ENCODE data around the gene SCLT1.
"Not testable (repeated sequence)": the region's sequence is repeated elsewhere in the genome, so short reads cannot be mapped to it uniquely, and the experiment has no call there.

The SCLT1 gene

GRCh38 chr4:129093191-129093920 lies at the start of gene SCLT1:
Gene SCLT1 (minus strand): TSS chr4:129093539. CDS start chr4:129093103, 436 bp downstream.
- DNase-seq, result peak; percentile 99

GRCh38 chr4:129140521-129140920 lies 47.2 kb upstream of the SCLT1 start:
- DNase-seq, result peak; percentile 6

DNA sequence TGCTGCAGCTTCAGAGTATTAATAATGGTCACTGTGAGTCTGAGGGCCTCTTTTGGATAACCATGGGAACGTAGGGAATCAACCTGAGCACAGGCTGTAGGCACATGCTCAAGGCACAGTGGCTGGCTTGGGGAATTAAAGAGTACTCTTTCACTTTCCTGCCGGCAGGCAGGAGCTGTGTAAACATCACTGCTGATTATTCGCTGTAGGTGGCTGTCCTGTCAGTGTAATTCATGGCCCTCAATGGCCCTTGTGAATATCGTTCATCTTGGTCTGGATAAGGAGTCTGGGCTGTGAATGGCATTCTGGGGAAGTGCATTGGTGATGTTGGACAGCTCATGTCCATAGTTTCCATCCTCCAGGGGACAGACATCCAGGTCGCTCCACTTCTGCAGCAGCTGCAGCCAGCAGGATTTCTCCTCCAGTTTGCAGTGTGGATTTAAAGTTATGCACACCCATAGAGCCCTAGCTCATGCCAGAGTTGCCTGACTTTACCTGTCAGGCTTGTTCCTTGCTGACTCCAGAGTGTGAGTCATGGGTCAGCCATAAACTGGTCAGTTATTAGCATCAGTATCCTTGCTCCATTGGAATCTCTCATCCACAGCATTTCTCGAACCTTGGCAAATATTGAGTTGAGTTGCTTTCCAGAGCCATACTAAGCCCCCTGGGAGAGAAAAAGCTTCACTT lies 45.6 kb upstream of the SCLT1 start:
- no peak for DNase-seq

DNA sequence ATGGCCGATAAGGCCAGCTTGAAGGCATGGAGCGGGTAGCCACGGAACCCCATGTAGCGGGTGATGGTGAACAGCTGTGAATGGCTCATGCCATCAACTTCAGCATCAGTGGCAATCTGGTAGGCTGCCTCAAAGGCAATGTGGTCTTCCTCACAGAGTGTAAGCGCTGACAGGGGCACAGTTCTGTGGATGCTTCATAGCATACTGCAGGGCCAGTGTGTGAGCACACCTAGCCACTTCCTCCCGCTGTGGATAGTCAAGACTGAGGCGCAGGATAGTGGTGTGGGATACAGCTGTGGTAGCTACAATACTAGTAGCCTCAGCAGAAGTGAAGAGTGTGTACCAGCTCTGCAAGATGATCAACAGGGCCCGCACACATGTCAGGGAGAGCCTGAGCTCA lies 43.1 kb upstream of the SCLT1 start:
- DNase-seq, result no peak

DNA sequence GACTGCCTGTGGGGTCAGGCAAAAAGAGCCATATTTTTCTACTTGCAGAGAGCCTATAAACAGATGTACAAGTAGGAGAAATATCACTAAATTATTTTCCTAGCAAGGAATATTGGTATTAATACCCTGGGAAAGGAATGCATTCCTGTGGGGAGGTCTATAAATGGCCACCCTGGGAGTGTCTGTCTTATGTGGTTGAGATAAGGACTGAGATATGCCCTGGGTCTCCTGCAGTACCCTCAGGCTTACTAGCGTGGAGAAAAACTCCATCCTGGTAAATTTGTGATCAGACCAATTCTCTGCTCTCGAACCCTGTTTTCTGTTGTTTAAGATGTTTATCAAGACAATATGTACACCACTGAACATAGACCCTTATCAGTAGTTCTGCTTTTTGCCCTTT lies 38.0 kb upstream of the SCLT1 start:
- no peak for DNase-seq

- DNase-seq, result no peak
These were observed 35.8 kb upstream of the SCLT1 start for GRCh38 chr4:129129143-129129542.

DNA sequence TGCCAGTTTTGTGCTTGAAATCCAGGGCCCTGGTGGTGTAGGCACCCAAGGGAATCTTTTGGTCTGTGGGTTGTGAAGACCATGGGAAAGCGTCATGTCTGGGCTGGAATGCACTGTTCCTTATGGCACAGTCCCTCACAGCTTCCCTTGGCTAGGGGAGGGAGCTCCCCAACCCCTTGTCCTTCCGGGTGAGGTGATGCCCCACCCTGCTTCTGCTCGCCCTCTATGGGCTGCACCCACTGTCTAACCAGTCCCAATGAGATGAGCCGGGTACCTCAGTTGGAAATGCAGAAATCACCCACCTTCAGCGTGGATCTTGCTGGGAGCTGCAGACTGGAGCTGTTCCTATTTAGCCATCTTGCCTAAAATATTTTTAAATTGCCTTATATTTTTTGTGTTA lies 33.3 kb upstream of the SCLT1 start:
- not testable (repeated sequence) for DNase-seq

GRCh38 chr4:129117705-129118104 lies 24.4 kb upstream of the SCLT1 start:
- no peak for DNase-seq

GRCh38 chr4:129113919-129114318 lies 20.6 kb upstream of the SCLT1 start:
- no peak for DNase-seq

DNA sequence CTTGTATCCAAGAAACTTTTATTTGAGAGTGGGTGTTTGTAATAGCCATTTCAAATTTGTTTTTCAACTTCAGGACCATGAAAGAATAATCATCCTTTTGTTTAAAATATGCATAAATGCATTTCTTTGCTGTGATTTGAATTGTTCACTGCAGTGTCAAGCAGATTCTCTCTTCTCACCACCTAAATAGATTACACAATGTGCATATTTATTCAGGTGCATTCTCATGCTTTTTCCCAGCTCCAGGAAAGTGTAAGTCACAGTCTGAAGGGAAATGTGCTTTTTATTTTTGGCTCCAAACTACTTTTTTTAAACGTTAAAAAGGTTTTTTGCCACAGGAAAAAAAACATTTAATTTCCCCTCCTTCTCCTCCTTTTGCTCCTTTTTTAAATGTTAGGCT lies 20.1 kb upstream of the SCLT1 start:
- no peak for DNase-seq

DNA sequence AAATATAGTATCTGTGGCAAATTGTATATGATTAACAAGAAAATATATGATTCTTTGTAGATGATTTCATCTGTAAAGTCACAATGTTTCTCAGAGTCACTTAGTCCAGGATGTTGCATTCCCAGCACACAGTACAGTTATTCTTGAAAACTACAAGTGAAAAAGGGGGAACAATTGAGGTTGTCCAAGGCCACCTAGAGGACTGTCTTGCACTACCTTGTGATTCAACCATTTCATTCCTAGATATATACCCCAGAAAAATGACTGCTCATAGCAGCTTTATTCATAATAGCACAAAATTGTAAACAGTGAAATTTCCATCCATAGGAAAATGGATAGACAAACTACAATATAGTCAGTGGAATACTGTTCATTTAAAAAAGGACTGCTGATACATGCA lies 18.6 kb upstream of the SCLT1 start:
- no peak for DNase-seq

DNA sequence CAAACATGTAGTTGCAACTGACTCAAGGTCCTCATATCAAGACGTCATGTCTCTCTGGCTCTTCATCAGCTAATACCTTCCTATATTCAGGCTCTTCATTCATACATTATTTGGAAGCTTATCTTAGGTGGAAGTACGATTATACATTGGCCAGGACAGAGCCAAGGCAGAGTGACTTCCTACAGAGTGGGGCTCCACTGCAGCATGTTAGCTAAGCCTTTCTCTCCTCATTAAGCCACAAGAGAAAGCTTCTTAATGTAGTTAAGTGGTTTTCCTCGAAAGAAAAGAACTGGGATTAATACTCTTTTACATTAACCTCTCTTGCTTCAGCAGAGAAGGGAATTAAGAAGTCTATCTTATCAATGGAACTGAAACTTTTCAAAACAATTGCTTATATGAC lies 17.6 kb upstream of the SCLT1 start:
- DNase-seq, result no peak

DNA sequence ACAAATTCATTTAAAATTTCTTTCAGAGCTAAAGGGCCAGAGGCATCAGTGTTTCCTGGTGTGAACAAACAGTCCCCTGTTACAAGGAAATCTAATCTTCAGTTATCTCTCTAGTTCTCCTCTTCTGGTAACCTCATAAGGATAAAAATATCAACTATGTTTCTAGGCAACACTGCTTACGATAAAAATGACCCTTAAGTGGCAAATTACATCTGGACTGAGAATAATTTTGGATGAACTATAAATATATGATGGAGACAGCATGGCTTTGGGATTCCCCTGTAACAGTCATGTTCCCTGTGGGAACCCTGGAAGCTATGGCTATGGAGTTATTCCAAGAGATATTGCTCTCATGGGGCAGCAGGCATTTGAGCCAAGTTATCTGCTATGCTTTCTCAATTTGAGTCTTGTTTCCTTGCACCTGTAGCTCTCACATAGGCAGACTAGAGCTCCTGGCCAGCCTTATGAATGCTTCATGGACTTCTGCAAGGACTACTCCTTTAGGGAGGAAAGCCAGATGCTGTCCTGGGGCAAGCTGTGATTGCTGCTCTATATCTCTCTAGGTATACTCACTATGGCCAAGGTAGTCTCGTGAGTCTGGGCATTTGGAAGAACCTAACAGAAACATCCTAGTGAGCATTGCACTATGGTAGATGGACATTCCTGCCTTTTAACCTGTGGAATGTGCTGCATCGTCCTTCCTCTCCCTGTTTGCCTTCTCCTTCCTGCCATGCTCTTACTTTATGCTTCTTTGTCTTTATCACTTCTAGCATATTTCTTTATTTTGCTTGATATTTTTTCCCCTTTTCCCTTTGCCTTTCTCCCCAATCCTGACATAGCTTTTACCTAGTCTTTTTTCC lies 16.9 kb upstream of the SCLT1 start:
- DNase-seq, result no peak

DNA sequence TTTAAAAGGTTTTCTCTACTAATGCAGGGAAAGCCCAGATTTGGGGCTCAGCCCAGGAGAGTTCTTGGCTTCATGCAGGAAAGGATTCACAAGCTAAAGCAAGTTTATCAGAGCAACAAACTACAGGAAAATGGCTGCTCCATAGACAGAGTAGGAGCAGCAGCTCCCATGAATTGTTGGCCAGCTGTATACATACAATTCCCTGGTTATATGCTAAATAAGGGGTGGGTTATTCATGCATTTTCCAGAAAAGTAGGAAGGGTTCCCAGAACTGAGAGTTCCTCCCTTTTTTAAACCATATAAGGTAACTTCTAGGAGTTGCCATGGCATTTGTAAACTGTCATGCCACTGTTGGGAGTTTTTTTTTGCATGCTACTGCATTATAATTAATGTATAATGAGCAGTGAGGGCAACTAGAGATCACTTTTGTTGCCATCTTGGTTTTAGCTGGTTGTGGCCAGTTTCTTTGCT lies 5.2 kb upstream of the SCLT1 start:
- DNase-seq, result no peak

GRCh38 chr4:129095811-129096454 lies 2.6 kb upstream of the SCLT1 start, which contains the start of gene C4orf33:
Gene C4orf33 (plus strand): TSS chr4:129096152. CDS start chr4:129102611, 6,459 bp downstream.
- DNase-seq, result peak; percentile 95

GRCh38 chr4:129094347-129094746 lies 1.0 kb upstream of the SCLT1 start:
- peak; percentile 21 for DNase-seq

- DNase-seq, result peak; percentile 49
These were observed 628 bp downstream of the SCLT1 start for GRCh38 chr4:129092631-129093190.

DNA sequence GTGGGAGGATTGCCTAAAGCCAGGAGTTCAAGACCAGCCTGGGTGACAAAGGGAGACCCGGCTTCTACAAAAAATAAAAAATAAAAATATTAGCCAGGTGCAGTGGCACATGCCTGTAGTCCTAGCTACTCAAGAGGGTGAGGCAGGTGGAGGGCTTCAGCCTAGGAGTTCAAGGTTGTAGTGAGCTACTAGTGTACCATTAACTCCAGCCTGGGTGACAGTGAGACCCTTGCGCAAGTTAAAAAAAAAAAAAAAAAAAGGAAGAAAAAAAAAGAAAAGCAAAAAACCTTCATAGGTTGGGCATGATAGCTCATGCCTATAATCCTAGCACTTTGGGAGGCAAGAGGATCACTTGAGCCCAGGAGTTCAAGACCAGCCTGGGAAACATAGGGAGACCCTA lies 5.8 kb downstream of the SCLT1 start:
- no peak for DNase-seq

DNA sequence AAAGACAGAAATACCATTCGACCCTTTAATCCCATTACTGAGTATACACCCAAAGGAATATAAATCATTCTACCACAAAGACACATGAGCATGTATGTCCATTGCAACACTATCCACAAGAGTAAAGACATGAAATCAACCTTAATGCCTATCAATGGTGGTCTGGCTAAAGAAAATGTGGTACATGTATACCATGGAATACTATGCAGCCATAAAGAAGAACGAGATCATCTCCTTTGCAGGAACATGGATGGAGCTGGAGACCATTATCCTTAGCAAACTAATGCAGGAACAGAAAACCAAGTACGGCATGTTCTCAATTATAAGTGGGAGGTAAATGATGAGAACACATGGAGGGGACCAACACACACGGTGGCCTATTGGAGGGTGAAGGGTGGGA lies 7.9 kb downstream of the SCLT1 start:
- no peak for DNase-seq

DNA sequence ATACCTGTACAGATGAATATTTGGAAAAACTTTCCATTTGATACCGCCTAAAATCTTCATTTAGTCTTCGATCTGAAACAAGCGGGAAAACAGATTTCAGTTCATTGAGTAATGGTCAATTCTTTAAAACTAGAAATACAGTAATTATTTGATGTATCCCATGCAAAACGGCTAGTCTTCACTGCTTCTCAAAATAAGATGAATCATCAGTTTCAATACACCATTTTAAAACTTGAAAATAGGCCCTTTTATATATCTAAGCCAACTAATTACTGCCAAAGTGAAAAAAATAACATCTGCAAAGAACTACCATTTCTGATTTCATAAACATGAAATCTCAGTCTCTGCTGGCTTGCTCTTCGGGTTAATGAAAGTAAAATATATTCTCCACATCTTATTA lies 11.0 kb downstream of the SCLT1 start:
- DNase-seq, result no peak

GRCh38 chr4:129080129-129080528 lies 13.2 kb downstream of the SCLT1 start:
- no peak for DNase-seq

- DNase-seq, result no peak
These were observed 16.0 kb downstream of the SCLT1 start for GRCh38 chr4:129077326-129077725.

DNA sequence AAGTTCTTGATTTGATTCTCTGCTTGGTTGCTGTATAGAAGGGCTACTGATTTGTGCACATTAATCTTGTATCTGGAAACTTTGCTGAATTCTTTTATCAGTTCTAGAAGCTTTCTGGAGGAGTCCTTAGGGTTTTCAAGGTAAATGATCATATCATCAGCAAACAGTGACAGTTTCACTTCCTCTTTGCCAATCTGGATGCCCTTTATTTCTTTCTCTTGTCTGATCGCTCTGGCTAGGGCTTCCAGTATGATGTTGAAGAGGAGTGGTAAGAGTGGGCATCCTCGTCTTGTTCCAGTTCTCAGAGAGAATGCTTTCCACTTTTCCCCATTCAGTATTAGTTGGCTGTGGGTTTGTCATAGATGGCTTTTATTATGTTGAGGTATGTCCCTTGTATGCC lies 23.8 kb downstream of the SCLT1 start:
- not testable (repeated sequence) for DNase-seq

Data from hematopoietic multipotent progenitor cell treated with erythropoietin and hydrocortisone succinate and interleukin-3 and kit ligand, for 4 days (in vitro differentiated cells).